OCI-LY1 (cell line): ENCODE data around the gene COMMD10.

Experiments
- H2AFZ ChIP-seq: fragments of 200-600 bp; sonication (generic), shearing (Covaris generic); 2 replicates; pipeline ENCODE4 v1.6.0; 2014; ENCODE audit warnings: antibody characterized with exemption, mild to moderate bottlenecking, low read length
- H3F3A ChIP-seq: fragments of 200-600 bp; sonication (generic), shearing (Covaris generic); 2 replicates; pipeline ENCODE4 v1.6.0; 2014; ENCODE audit warnings: mild to moderate bottlenecking, antibody characterized with exemption, low read length, moderate library complexity; ENCODE audit not compliant: insufficient read depth
- H3K27ac ChIP-seq: fragments of 200-600 bp; sonication (generic); 2 replicates; pipeline ENCODE4 v1.5.1; 2014; ENCODE audit warnings: low read length, mixed run types, mild to moderate bottlenecking, low read depth; ENCODE audit not compliant: poor library complexity, severe bottlenecking
- H3K27me3 ChIP-seq: fragments of 200-600 bp; sonication (generic); 2 replicates; pipeline ENCODE4 v1.6.0; 2014; ENCODE audit warnings: antibody characterized with exemption, mild to moderate bottlenecking, low read length, moderate library complexity; ENCODE audit not compliant: insufficient read depth
- H3K36me3 ChIP-seq: fragments of 200-600 bp; sonication (generic); 2 replicates; pipeline ENCODE4 v1.6.1; 2014; ENCODE audit warnings: mild to moderate bottlenecking, antibody characterized with exemption, low read length, moderate library complexity, mixed read lengths; ENCODE audit not compliant: insufficient read depth
- H3K4me1 ChIP-seq: fragments of 200-600 bp; sonication (generic); 2 replicates; pipeline ENCODE4 v1.5.1; 2014; ENCODE audit warnings: mild to moderate bottlenecking, low read length, moderate library complexity; ENCODE audit not compliant: insufficient read depth, severe bottlenecking
- H3K4me2 ChIP-seq: fragments of 200-600 bp; sonication (generic), shearing (Covaris generic); 2 replicates; pipeline ENCODE4 v1.6.1; 2014; ENCODE audit warnings: low read length
- H3K4me3 ChIP-seq: fragments of 200-600 bp; sonication (generic); 2 replicates; pipeline ENCODE4 v1.5.1; 2014; ENCODE audit warnings: low read length, low read depth, mild to moderate bottlenecking, mixed read lengths; ENCODE audit not compliant: poor library complexity, severe bottlenecking
- H3K79me2 ChIP-seq: fragments of 200-600 bp; shearing (Covaris generic); 2 replicates; pipeline ENCODE4 v1.6.1; 2016; ENCODE audit warnings: mixed run types, low read length, mixed read lengths; ENCODE audit not compliant: insufficient read depth
- H3K9ac ChIP-seq: fragments of 200-600 bp; sonication (generic), shearing (Covaris generic); 2 replicates; pipeline ENCODE4 v1.6.1; 2014; ENCODE audit warnings: mild to moderate bottlenecking, low read length, mixed read lengths
- H3K9me2 ChIP-seq: fragments of 200-600 bp; sonication (generic), shearing (Covaris generic); 2 replicates; pipeline ENCODE4 v1.6.1; 2014; ENCODE audit warnings: low read depth, mild to moderate bottlenecking, low read length, mixed read lengths
- H3K9me3 ChIP-seq: fragments of 200-600 bp; shearing (Covaris generic); 2 replicates; pipeline ENCODE4 v1.6.1; 2014; ENCODE audit warnings: low read length, mixed read lengths
- H4K20me1 ChIP-seq: fragments of 200-600 bp; sonication (generic), shearing (Covaris generic); 2 replicates; pipeline ENCODE4 v1.6.0; 2016; ENCODE audit warnings: mild to moderate bottlenecking, low read length; ENCODE audit not compliant: insufficient read depth
- CTCF ChIP-seq: fragments of 200-600 bp; sonication (generic), shearing (Covaris generic); IDR thresholded peaks from 2 replicates; pipeline ENCODE4 v1.5.1; 2017; ENCODE audit warnings: mild to moderate bottlenecking, antibody characterized with exemption, low read length, moderate library complexity, mixed read lengths
- EZH2 ChIP-seq: fragments of 200-600 bp; sonication (generic), shearing (Covaris generic); IDR thresholded peaks from 2 replicates; pipeline ENCODE4 v1.8.0; 2017; ENCODE audit warnings: borderline replicate concordance, mixed run types, mild to moderate bottlenecking, antibody characterized with exemption, low read length, moderate library complexity, mixed read lengths

COMMD10 gene

DNA sequence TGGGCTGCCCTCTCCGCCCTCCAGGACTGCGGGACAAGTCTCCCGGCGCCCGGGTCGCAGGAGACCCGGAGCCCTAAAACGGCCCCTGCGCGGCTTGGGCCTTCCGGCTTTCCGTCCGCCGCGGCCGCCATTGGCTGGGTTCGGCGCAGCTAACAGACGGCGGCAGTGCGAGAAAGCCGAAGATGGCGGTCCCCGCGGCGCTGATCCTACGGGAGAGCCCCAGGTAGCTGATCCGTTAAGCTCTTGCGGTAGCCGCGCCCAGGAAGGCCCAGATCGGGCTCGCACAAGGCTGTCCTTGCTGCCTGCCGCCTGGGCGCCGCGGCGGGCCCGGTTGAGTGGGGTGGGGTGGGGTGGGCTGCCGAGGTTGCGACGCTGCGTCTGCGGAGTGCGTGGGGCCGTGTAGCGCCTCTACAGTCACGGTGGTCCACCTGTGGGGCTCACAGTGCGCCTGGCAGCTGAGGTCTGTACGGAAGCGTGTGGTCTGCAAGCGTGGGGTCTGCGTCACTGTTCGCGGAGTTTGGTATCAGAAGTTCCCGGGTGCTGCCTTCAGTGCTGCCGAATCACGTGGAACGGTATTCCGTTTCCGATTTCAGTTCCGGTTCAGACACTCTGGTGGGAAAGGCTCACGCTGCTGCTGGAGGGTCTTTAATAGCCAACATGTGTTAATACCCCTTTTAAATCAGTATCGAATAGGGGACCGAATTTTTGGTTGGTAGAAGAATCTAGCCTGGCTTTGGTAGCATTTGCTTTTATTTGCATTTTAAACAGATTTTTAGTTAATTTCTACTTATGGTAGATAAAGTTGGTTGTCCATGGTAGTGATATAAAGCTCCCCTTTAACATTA, at the start of gene COMMD10:
Gene COMMD10 (plus strand): TSS at position 155 of the 845 bp plus-strand sequence.
- Histone ChIP-seq H3K9ac (peak within 1 kb of the TSS; percentile 89), H3K9me2 (no peaks in the 10 kb centered on the region), H3K9me3 (no peaks in the 10 kb centered on the region), H3K4me1 (peaks cover 40% of the 10 kb centered on the region), H3K27me3 (no peaks in the 10 kb centered on the region), H3K27ac (peak within 1 kb of the TSS; percentile 36), H3K79me2 (peaks cover 8% of the 10 kb centered on the region; the same call in 1 of the 2 replicates), H2AFZ (peak within 1 kb of the TSS; percentile 74; the same call in 1 of the 2 replicates), H3K4me2 (peak within 1 kb of the TSS; percentile 89), H3K36me3 (peaks cover 11% of the 10 kb centered on the region; the same call in 1 of the 2 replicates), H3F3A (no peaks in the 10 kb centered on the region), H4K20me1 (no peaks in the 10 kb centered on the region), H3K4me3 (peak within 1 kb of the TSS; percentile 72)
- no peak for TF ChIP-seq CTCF
- TF ChIP-seq EZH2, result no peak

DNA sequence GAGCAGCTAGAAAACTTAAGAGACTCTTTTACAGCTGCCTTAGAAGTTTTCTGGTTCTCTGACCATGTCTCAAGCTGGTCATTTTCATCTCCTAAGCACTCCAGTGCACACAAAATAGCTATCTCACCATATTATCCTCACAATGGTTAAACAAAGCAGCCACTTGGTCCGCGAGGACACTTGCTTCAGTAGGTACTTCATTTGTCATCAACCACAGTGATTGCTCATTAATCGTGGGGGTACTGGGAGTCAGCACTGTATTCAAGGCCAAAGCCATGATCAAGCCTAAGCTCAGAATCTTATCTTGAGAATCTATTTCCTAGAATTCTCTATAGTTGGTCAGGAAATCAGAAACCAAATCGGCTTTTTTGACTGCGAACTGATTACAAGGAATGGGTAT, 49.7 kb upstream of the COMMD10 start:
- H3K9me3 ChIP-seq, result no peaks in the 10 kb centered on the region
- no peak overlapping the region for H3K27ac ChIP-seq
- H3K9ac ChIP-seq, result no peak overlapping the region
- no peak overlapping the region for H3K4me2 ChIP-seq
- peaks cover 57% of the 10 kb centered on the region for H3K4me1 ChIP-seq
- H3K27me3 ChIP-seq, result no peaks in the 10 kb centered on the region
- H2AFZ ChIP-seq, result 0 out of 2 replicates have a peak overlapping the region, but pooled peaks have one; percentile 44
- H3F3A ChIP-seq, result no peaks in the 10 kb centered on the region
- no peaks in the 10 kb centered on the region for H3K9me2 ChIP-seq
- H4K20me1 ChIP-seq, result no peaks in the 10 kb centered on the region
- TF ChIP-seq EZH2 (no peak), CTCF (no peak)
- H3K36me3 ChIP-seq, result no peaks in the 10 kb centered on the region
- no peak overlapping the region for H3K4me3 ChIP-seq
- no peaks in the 10 kb centered on the region for H3K79me2 ChIP-seq

DNA sequence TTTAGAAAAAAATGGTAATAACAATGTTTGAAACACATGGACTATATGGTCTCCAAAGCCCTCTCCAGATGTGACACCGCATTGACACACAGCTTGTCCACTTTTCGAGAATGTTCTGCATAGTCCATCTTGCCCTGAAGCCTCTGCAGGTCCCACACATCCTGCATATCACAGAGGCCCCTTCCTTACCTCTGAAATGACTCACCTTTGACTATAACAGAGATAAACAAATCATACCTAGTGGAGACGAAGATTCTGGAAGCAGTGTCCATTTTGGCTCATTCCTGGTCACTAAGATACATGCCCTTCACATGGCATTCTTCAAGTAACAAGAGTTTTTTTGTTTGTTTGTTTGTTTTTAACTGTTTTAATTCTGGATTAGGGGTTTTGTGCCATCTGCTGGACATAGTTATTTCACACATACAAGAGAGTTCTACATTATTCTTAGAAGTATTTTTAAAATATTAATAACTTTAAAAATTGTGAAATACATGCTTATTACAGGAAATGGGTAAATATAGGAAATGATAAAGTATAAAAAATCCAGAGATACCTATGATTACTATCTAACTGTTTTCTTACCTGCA, 47.5 kb upstream of the COMMD10 start:
- Histone ChIP-seq H4K20me1 (no peaks in the 10 kb centered on the region), H3K4me1 (peaks cover 51% of the 10 kb centered on the region), H3F3A (no peaks in the 10 kb centered on the region), H3K9me3 (no peaks in the 10 kb centered on the region), H3K79me2 (no peaks in the 10 kb centered on the region), H3K36me3 (no peaks in the 10 kb centered on the region), H3K27ac (no peak overlapping the region), H2AFZ (no peak overlapping the region), H3K9ac (no peak overlapping the region), H3K9me2 (no peaks in the 10 kb centered on the region), H3K4me3 (no peak overlapping the region), H3K4me2 (no peak overlapping the region), H3K27me3 (no peaks in the 10 kb centered on the region)
- TF ChIP-seq EZH2 (no peak), CTCF (peak; percentile 41; the same call in 1 of the 2 replicates)
